A673 (cell line): ENCODE data around the gene EPB41L5.

Experiments used
- EZH2 ChIP-seq: fragments of 200-600 bp; sonication (generic); IDR thresholded peaks from 2 replicates; pipeline ENCODE4 v1.6.1; 2017; ENCODE audit warnings: borderline replicate concordance, low read depth, mild to moderate bottlenecking, mixed read lengths, antibody characterized with exemption, low read length; ENCODE audit not compliant: poor library complexity, severe bottlenecking
- TF ChIP-seq, protein P1 (sequence below): fragments of 300-800, 200-600 bp; sonication (generic); conservative IDR thresholded peaks from 2 replicates; pipeline ENCODE4 v1.5.1; 2017; ENCODE audit warnings: low read depth, mild to moderate bottlenecking, antibody characterized with exemption, low read length, moderate library complexity, mixed read lengths

DNA sequence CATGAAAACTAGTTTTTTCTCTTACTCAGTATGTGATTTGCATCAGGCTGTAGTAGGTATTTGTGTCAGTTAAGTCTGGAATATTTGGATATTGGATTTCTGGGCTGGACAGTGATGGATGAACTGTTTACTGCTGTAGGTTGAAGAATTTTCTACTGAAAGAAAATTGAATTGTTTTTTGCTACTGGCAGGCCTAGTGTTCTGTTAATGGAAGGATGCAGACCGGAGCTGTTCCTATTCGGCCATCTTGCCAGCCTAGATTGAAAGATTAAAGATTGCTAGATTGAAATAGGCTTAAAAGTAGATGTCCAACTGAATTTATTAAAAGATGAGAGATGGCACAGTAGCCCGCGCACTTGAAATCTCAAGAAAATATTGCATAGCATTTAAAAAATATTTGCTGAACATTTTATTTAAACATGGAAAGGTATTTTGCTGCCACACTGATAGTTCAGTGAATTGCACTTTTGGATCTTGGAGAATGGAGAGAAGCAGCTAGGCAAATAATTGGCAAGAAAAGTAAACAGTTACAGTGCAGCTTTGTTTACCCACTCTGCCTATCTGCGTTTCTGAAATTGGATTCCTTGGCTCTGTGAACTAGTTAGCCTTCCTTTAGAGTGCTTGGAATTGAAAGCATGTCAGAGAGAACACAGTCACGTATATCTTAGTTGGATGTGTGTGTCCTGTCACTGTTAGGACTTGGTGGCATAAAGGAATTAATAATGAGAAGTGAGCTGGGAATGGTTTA, 54.1 kb downstream of the EPB41L5 start:
- TF ChIP-seq, protein P1, sequence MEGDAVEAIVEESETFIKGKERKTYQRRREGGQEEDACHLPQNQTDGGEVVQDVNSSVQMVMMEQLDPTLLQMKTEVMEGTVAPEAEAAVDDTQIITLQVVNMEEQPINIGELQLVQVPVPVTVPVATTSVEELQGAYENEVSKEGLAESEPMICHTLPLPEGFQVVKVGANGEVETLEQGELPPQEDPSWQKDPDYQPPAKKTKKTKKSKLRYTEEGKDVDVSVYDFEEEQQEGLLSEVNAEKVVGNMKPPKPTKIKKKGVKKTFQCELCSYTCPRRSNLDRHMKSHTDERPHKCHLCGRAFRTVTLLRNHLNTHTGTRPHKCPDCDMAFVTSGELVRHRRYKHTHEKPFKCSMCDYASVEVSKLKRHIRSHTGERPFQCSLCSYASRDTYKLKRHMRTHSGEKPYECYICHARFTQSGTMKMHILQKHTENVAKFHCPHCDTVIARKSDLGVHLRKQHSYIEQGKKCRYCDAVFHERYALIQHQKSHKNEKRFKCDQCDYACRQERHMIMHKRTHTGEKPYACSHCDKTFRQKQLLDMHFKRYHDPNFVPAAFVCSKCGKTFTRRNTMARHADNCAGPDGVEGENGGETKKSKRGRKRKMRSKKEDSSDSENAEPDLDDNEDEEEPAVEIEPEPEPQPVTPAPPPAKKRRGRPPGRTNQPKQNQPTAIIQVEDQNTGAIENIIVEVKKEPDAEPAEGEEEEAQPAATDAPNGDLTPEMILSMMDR, result no peak
- TF ChIP-seq EZH2, result no peak
